ENCODE results near the gene CAPN13. TPM values are rescaled to one million over a fixed set of nuclear protein-coding genes. Genes with fewer than 3 reads are reported as not detected.
A peak's percentile ranks its signal among the peaks of the same experiment; 100 is the strongest.

The CAPN13 gene
- polyA plus RNA-seq, 1 donor (not counting 4 experiments of a cell fraction or from before 2014, with no cell fraction given) = not detected

- dilution Hi-C loops (cut with MboI; ENCODE audit: extremely low pct_ligation_motif_present, low sequenced_read_pairs) = no loop called here
- Histone ChIP-seq H3K9me3 (ENCODE audit: control insufficient read depth, low read depth, low read length) (no peaks in the 10 kb centered on the region), H3K9me1 (ENCODE audit: control insufficient read depth, extremely low read depth, insufficient read depth, low read length) (no peaks in the 10 kb centered on the region), H3K4me2 (ENCODE audit: control insufficient read depth, extremely low read depth, insufficient read depth, low read depth, low read length) (no peak overlapping the region), H3K36me3 (ENCODE audit: control insufficient read depth in 2 of 2, extremely low read depth in 1 of 2, insufficient read depth in 2 of 2, low read length in 2 of 2) (no peaks in the 10 kb centered on the region), H3K27me3 (ENCODE audit: control insufficient read depth, extremely low read depth, insufficient read depth, low read length) (no peaks in the 10 kb centered on the region), H3K27ac (ENCODE audit: control insufficient read depth, insufficient read depth, low read length) (no peak overlapping the region), H3K9ac (ENCODE audit: control insufficient read depth, extremely low read depth, insufficient read depth, low read length) (no peak overlapping the region), H4K20me1 (ENCODE audit: control insufficient read depth, extremely low read depth, insufficient read depth, low read length) (no peaks in the 10 kb centered on the region), H2AFZ (ENCODE audit: control insufficient read depth, low read length) (peak overlapping the region; percentile 85), H3K4me3 (ENCODE audit: control insufficient read depth in 2 of 3, extremely low read depth in 1 of 3, insufficient read depth in 2 of 3, low read depth in 1 of 3, low read length in 3 of 3) (no peak overlapping the region), H3K4me1 (ENCODE audit: control insufficient read depth, extremely low read depth, insufficient read depth, low read length) (no peaks in the 10 kb centered on the region), H3K79me2 (ENCODE audit: control insufficient read depth, insufficient read depth, low read length) (no peaks in the 10 kb centered on the region)
- FAIRE-seq = no peak
- no peak for DNase-seq (ENCODE audit: low read depth, low spot score)
- no peak for TF ChIP-seq EZH2 (IDR thresholded peaks at IDR 0.05; ENCODE audit: low read length)
- TF ChIP-seq CTCF (optimal IDR thresholded peaks at IDR 0.05 in 1 of 3, IDR thresholded peaks at IDR 0.05 in 1 of 3, conservative IDR thresholded peaks at IDR 0.05 in 1 of 3; ENCODE audit: extremely low read depth in 1 of 3, insufficient read depth in 2 of 3, low read length in 3 of 3) = no peak
Observed at GRCh38 chr2:30713698-30714097, 93.5 kb downstream of the CAPN13 start.

GRCh38 chr2:30711646-30712085 is 95.6 kb downstream of the CAPN13 start:
- FAIRE-seq (peak; percentile 95), DNase-seq (ENCODE audit: low read depth, low spot score) (peak; percentile 71)
- Histone ChIP-seq H3K9ac (ENCODE audit: control insufficient read depth, extremely low read depth, insufficient read depth, low read length) (no peak overlapping the region), H3K9me1 (ENCODE audit: control insufficient read depth, extremely low read depth, insufficient read depth, low read length) (no peaks in the 10 kb centered on the region), H3K79me2 (ENCODE audit: control insufficient read depth, insufficient read depth, low read length) (no peaks in the 10 kb centered on the region), H3K4me2 (ENCODE audit: control insufficient read depth, extremely low read depth, insufficient read depth, low read depth, low read length) (no peak overlapping the region), H2AFZ (ENCODE audit: control insufficient read depth, low read length) (no peak overlapping the region), H3K27me3 (ENCODE audit: control insufficient read depth, extremely low read depth, insufficient read depth, low read length) (no peaks in the 10 kb centered on the region), H3K27ac (ENCODE audit: control insufficient read depth, insufficient read depth, low read length) (no peak overlapping the region), H3K4me1 (ENCODE audit: control insufficient read depth, extremely low read depth, insufficient read depth, low read length) (no peaks in the 10 kb centered on the region), H4K20me1 (ENCODE audit: control insufficient read depth, extremely low read depth, insufficient read depth, low read length) (no peaks in the 10 kb centered on the region), H3K9me3 (ENCODE audit: control insufficient read depth, low read depth, low read length) (no peaks in the 10 kb centered on the region), H3K36me3 (ENCODE audit: control insufficient read depth in 2 of 2, extremely low read depth in 1 of 2, insufficient read depth in 2 of 2, low read length in 2 of 2) (no peaks in the 10 kb centered on the region), H3K4me3 (ENCODE audit: control insufficient read depth in 2 of 3, extremely low read depth in 1 of 3, insufficient read depth in 2 of 3, low read depth in 1 of 3, low read length in 3 of 3) (no peak overlapping the region)
- dilution Hi-C loops (cut with MboI; ENCODE audit: extremely low pct_ligation_motif_present, low sequenced_read_pairs) = no loop called here
- TF ChIP-seq EZH2 (IDR thresholded peaks at IDR 0.05; ENCODE audit: low read length) (no peak), CTCF (optimal IDR thresholded peaks at IDR 0.05 in 1 of 3, IDR thresholded peaks at IDR 0.05 in 1 of 3, conservative IDR thresholded peaks at IDR 0.05 in 1 of 3; ENCODE audit: extremely low read depth in 1 of 3, insufficient read depth in 2 of 3, low read length in 3 of 3) (peak; percentile 100)

Data from keratinocyte (primary cell).